A673 (cell line): ENCODE results near the gene SLC22A5. TPM values are rescaled to one million over a fixed set of nuclear protein-coding genes. Genes with fewer than 3 reads are reported as not detected.

Experiments used
- BruUV-seq: library from RNA; stranded (reverse); fragments of 400-500 nt; replicated peaks from 2 replicates; lab custom pipeline; 2021; lab: Mats Ljungman, UMichigan
- CTCF ChIA-PET: fragments of 300-600 bp; sonication (Branson Sonifier 250); formaldehyde crosslinking; loops from one replicate; lab custom pipeline; 2022; ENCODE audit warnings: antibody characterized with exemption; lab: Charles Lee
- POLR2A ChIA-PET: fragments of 300-600 bp; sonication (Branson Sonifier 250); formaldehyde crosslinking; loops from one replicate; lab custom pipeline; 2022; ENCODE audit warnings: antibody characterized with exemption; ENCODE audit not compliant: low non-redundant PET; lab: Charles Lee
- DNase-seq: peaks from one replicate; pipeline ENCODE4 v3.0.0-alpha.2; 2015; ENCODE audit warnings: low spot score
- H3K27ac ChIP-seq: fragments of 200-600 bp; sonication (generic); 2 replicates; pipeline ENCODE4 v1.5.1; 2016; ENCODE audit warnings: mixed run types, low read depth, mild to moderate bottlenecking, mixed read lengths, antibody characterized with exemption, low read length; ENCODE audit not compliant: poor library complexity, severe bottlenecking
- H3K27me3 ChIP-seq: fragments of 200-600 bp; sonication (generic); replicated peaks from 2 replicates; pipeline ENCODE4 v1.6.1; 2017; ENCODE audit warnings: mixed run types, low read depth, mild to moderate bottlenecking, mixed read lengths, antibody characterized with exemption, low read length; ENCODE audit not compliant: insufficient read depth, poor library complexity
- H3K36me3 ChIP-seq: fragments of 200-600 bp; sonication (generic); 2 replicates; pipeline ENCODE4 v1.6.1; 2016; ENCODE audit warnings: mixed run types, mild to moderate bottlenecking, mixed read lengths, antibody characterized with exemption, low read length; ENCODE audit not compliant: insufficient read depth, poor library complexity, severe bottlenecking
- H3K4me1 ChIP-seq: fragments of 200-600 bp; sonication (generic); 2 replicates; pipeline ENCODE4 v1.6.1; 2017; ENCODE audit warnings: mixed run types, mild to moderate bottlenecking, mixed read lengths, antibody characterized with exemption, low read length; ENCODE audit not compliant: insufficient read depth, poor library complexity, severe bottlenecking
- H3K4me3 ChIP-seq: fragments of 200-600 bp; sonication (generic); 2 replicates; pipeline ENCODE4 v1.5.1; 2016; ENCODE audit warnings: low read depth, mixed run types, mild to moderate bottlenecking, mixed read lengths, low read length; ENCODE audit not compliant: poor library complexity, severe bottlenecking
- H3K9me3 ChIP-seq: fragments of 200-600 bp; sonication (generic); 2 replicates; pipeline ENCODE4 v1.6.1; 2016; ENCODE audit warnings: mixed run types, low read depth, mild to moderate bottlenecking, mixed read lengths, antibody characterized with exemption, low read length; ENCODE audit not compliant: poor library complexity, severe bottlenecking
- EZH2 ChIP-seq: fragments of 200-600 bp; sonication (generic); IDR thresholded peaks from 2 replicates; pipeline ENCODE4 v1.6.1; 2017; ENCODE audit warnings: borderline replicate concordance, low read depth, mild to moderate bottlenecking, mixed read lengths, antibody characterized with exemption, low read length; ENCODE audit not compliant: poor library complexity, severe bottlenecking
- intact Hi-C: fragments of 100-400 bp; cut with micrococcal nuclease; formaldehyde crosslinking; loops from one replicate; pipeline ENCODE4 v1.10.0; 2022; ENCODE audit not compliant: unreplicated experiment
- total RNA-seq: library from RNA; stranded (reverse); gene quantifications from 2 replicates; pipeline ENCODE4 v1.2.3, GENCODE V29; 2021
- TF ChIP-seq, protein P1 (sequence below): fragments of 300-800, 200-600 bp; sonication (generic); conservative IDR thresholded peaks from 2 replicates; pipeline ENCODE4 v1.5.1; 2017; ENCODE audit warnings: low read depth, mild to moderate bottlenecking, antibody characterized with exemption, low read length, moderate library complexity, mixed read lengths

SLC22A5 gene
- total RNA-seq, 1 experiment from 2014 or later: 3.0 TPM

GRCh38 chr5:132408965-132409364, 39.5 kb downstream of the SLC22A5 start:
- Histone ChIP-seq H3K27ac (no peak overlapping the region), H3K4me3 (no peak overlapping the region), H3K27me3 (no peaks in the 10 kb centered on the region), H3K4me1 (peaks cover 10% of the 10 kb centered on the region), H3K9me3 (no peaks in the 10 kb centered on the region), H3K36me3 (no peaks in the 10 kb centered on the region)
- CTCF ChIA-PET: no interaction called here
- no peak for TF ChIP-seq EZH2
- TF ChIP-seq, protein P1, sequence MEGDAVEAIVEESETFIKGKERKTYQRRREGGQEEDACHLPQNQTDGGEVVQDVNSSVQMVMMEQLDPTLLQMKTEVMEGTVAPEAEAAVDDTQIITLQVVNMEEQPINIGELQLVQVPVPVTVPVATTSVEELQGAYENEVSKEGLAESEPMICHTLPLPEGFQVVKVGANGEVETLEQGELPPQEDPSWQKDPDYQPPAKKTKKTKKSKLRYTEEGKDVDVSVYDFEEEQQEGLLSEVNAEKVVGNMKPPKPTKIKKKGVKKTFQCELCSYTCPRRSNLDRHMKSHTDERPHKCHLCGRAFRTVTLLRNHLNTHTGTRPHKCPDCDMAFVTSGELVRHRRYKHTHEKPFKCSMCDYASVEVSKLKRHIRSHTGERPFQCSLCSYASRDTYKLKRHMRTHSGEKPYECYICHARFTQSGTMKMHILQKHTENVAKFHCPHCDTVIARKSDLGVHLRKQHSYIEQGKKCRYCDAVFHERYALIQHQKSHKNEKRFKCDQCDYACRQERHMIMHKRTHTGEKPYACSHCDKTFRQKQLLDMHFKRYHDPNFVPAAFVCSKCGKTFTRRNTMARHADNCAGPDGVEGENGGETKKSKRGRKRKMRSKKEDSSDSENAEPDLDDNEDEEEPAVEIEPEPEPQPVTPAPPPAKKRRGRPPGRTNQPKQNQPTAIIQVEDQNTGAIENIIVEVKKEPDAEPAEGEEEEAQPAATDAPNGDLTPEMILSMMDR: no peak
- POLR2A ChIA-PET: no interaction called here
- intact Hi-C loops: no loop called here
- no TSS peak for BruUV-seq
- no peak for DNase-seq

- no TSS peak for BruUV-seq
- H3K4me3 ChIP-seq: peak overlapping the region; percentile 82
- peak; percentile 80 for DNase-seq
- no peaks in the 10 kb centered on the region for H3K36me3 ChIP-seq
- peaks cover 10% of the 10 kb centered on the region for H3K4me1 ChIP-seq
- no peaks in the 10 kb centered on the region for H3K27me3 ChIP-seq
- H3K9me3 ChIP-seq: no peaks in the 10 kb centered on the region
- TF ChIP-seq, protein P1: peak; percentile 46
- TF ChIP-seq EZH2: no peak
- ChIA-PET POLR2A (no interaction called here), CTCF (interaction anchor here (0.7 kb wide), 1 partner anchor 41 kb away, joined by 3 read pairs; the partner anchor contains the start of gene SLC22A5)
- intact Hi-C loops: no loop called here
- H3K27ac ChIP-seq: peak overlapping the region; percentile 94
These were observed 41.2 kb downstream of the SLC22A5 start for GRCh38 chr5:132410451-132411303.

DNA sequence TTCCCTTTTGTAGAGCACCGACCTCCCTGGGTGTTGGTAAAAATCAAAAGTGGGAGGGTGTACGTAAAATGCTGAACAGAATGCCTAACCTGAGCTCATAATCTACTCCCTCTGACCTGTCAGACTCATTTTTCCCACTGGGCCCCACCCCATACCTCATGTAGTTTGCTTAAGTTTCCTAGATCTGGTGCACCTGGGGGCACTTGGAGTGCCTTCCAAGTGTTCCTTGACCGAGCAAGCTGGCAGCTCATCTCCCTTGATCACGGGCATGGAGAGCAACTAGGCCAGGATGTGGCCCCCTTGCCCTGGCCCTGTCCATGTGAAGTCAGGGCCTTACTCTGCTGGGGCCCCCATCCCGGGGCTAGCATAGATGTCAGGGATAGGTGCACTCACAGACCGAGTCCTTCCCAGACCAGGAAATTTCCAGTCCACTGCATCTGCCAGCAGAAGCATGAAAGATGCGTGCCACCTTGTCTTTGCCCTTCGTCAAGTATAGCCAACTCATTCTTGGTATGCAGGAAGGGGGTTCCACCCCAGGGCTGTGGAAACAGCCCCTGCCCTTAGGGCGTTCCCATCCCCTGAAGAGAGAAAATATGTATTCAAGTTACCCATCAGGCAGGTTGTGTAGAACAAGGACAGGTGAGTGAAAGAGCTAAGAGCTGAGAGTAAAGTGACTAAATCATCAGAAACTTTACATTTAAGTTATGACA, 41.9 kb downstream of the SLC22A5 start:
- no peaks in the 10 kb centered on the region for H3K9me3 ChIP-seq
- no TSS peak for BruUV-seq
- H3K36me3 ChIP-seq: no peaks in the 10 kb centered on the region
- no peaks in the 10 kb centered on the region for H3K27me3 ChIP-seq
- ChIA-PET POLR2A (no interaction called here), CTCF (no interaction called here)
- DNase-seq: no peak
- peak overlapping the region; percentile 94 for H3K27ac ChIP-seq
- intact Hi-C loops: no loop called here
- peaks cover 10% of the 10 kb centered on the region for H3K4me1 ChIP-seq
- peak overlapping the region; percentile 82 for H3K4me3 ChIP-seq
- TF ChIP-seq EZH2: no peak
- TF ChIP-seq, protein P1: no peak
